HL-60 (cell line): ENCODE data around the gene RELN.

Experiments used
- DNase-seq, 2 experiments: peaks; one replicate each; pipeline ENCODE4 v3.0.0-alpha.2; 2010 to 2020; ENCODE audit warnings: low read depth in 1 of 2, low spot score in 1 of 2
- H3K27ac ChIP-seq: fragments of 250-450 bp; sonication (Bioruptor Pico); replicated peaks from 2 replicates; pipeline ENCODE4 v1.5.1; 2020; ENCODE audit warnings: mild to moderate bottlenecking, moderate library complexity
- H3K27me3 ChIP-seq: fragments of 250-450 bp; sonication (Bioruptor Pico); 2 replicates; pipeline ENCODE4 v1.5.1; 2021; ENCODE audit warnings: mild to moderate bottlenecking, moderate library complexity; ENCODE audit not compliant: insufficient read depth, poor library complexity, severe bottlenecking
- H3K4me3 ChIP-seq: replicated peaks from 2 replicates; pipeline ENCODE4 v1.5.1; 2011; ENCODE audit warnings: mild to moderate bottlenecking, control low read depth, low read length; ENCODE audit not compliant: insufficient read depth
- CTCF ChIP-seq: IDR thresholded peaks from one replicate; pipeline ENCODE4 v1.5.1; 2011; ENCODE audit warnings: low read length, control low read depth, inconsistent platforms; ENCODE audit not compliant: insufficient read depth
- GABPA ChIP-seq: IDR thresholded peaks from 2 replicates; pipeline ENCODE4 v1.6.1; 2012; ENCODE audit warnings: low read depth
- POLR2AphosphoS5 ChIP-seq: IDR thresholded peaks from 2 replicates; pipeline ENCODE4 v1.6.1; 2012; ENCODE audit warnings: low read depth
- REST ChIP-seq: IDR thresholded peaks from 2 replicates; pipeline ENCODE4 v1.6.1; 2012; ENCODE audit warnings: low read depth; ENCODE audit not compliant: insufficient replicate concordance
- SPI1 ChIP-seq: IDR thresholded peaks from 2 replicates; pipeline ENCODE4 v1.6.1; 2012; ENCODE audit warnings: low read depth, mild to moderate bottlenecking, borderline replicate concordance

The RELN gene

GRCh38 chr7:103795787-103796186 lies 193.7 kb downstream of the RELN start:
- no peak overlapping the region for H3K27ac ChIP-seq
- no peak for TF ChIP-seq GABPA
- TF ChIP-seq REST, result no peak
- no peak for TF ChIP-seq CTCF
- TF ChIP-seq POLR2AphosphoS5, result no peak
- no peak for TF ChIP-seq SPI1

GRCh38 chr7:103795107-103795506 lies 194.4 kb downstream of the RELN start:
- Histone ChIP-seq H3K27me3 (no peaks in the 10 kb centered on the region), H3K27ac (no peak overlapping the region), H3K4me3 (no peak overlapping the region)
- DNase-seq, result no peak
- TF ChIP-seq POLR2AphosphoS5, result no peak
- no peak for TF ChIP-seq SPI1
- TF ChIP-seq CTCF, result no peak

More at GRCh38 chr7:103795787-103796186, 193.7 kb downstream of the RELN start:
- no peak for DNase-seq
- no peak overlapping the region for H3K4me3 ChIP-seq
- H3K27me3 ChIP-seq, result no peaks in the 10 kb centered on the region

GRCh38 chr7:103794424-103794823 lies 195.0 kb downstream of the RELN start:
- no peak for DNase-seq
- no peak overlapping the region for H3K27ac ChIP-seq
- H3K4me3 ChIP-seq, result no peak overlapping the region
- no peaks in the 10 kb centered on the region for H3K27me3 ChIP-seq
- TF ChIP-seq CTCF, result no peak
- TF ChIP-seq SPI1, result no peak
- TF ChIP-seq GABPA, result no peak
- no peak for TF ChIP-seq REST
- TF ChIP-seq POLR2AphosphoS5, result no peak

- H3K27ac ChIP-seq, result no peak overlapping the region
- no peak overlapping the region for H3K4me3 ChIP-seq
- no peaks in the 10 kb centered on the region for H3K27me3 ChIP-seq
- no peak for DNase-seq
- no peak for TF ChIP-seq POLR2AphosphoS5
- TF ChIP-seq REST, result no peak
- no peak for TF ChIP-seq GABPA
- TF ChIP-seq SPI1, result no peak
- TF ChIP-seq CTCF, result no peak
Measured at GRCh38 chr7:103793614-103794013, 195.8 kb downstream of the RELN start.
